Smooth muscle cell of bladder (primary cell): Measurements from ENCODE around the gene CCNE1. TPM values are rescaled to one million over a fixed set of nuclear protein-coding genes. Genes with fewer than 3 reads are reported as not detected.

Experiments used
- total RNA-seq: library from RNA; depleted of rRNA; stranded (reverse); fragments of >200 nt; gene quantifications from 2 replicates; pipeline ENCODE4 v1.2.3, GENCODE V29; 2014

The CCNE1 gene
- total RNA-seq = 5.1 and 8.1 TPM in 2 replicates

GRCh38 chr19:29811125-29812079 is at the start of gene CCNE1:
Gene CCNE1, plus strand, starts transcription at chr19:29811991. Its CDS starts 565 bp downstream, at chr19:29812556.

Other genes with a start within 250 kb of the CCNE1 start
- 71.0 and 77.8 TPM in 2 replicates for gene POP4, start 205.7 kb upstream of the CCNE1 start, total RNA-seq
- gene PLEKHF1, start 146.5 kb upstream of the CCNE1 start, total RNA-seq = 24.9 and 31.9 TPM in 2 replicates
- 19.3 and 23.2 TPM in 2 replicates for gene C19orf12, start 96.7 kb upstream of the CCNE1 start, total RNA-seq
- 55.6 and 65.1 TPM in 2 replicates for gene URI1, start 130.2 kb downstream of the CCNE1 start, total RNA-seq